Measurements from ENCODE around the gene FOXS1. TPM values are rescaled to one million over a fixed set of nuclear protein-coding genes. Genes with fewer than 3 reads are reported as not detected.

Gene FOXS1
- total RNA-seq, 2 experiments from 2014 or later, result not detected

DNA sequence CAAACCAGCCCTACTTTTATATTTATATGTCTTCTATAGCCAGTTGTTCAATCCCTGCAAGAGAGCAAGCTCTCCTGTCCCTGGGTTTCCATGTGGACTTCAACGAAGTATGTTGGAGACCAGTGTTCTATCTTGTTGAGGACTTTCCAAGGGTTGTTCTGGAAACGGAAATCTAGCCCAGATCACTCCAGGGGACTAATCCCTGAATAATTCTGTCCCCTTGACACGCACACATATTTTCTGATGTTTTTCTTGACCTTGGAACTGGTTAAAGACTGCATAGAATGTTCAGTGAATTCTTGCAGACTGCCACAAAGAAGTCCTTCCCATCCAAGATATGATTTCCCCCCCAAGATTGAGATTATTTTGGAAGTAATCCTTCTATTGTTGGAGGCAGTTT, 35.7 kb downstream of the FOXS1 start:
- no peak overlapping the region for H3K27ac ChIP-seq (ENCODE audit: low read depth, low read length, poor library complexity, severe bottlenecking)
- H4K20me1 ChIP-seq (ENCODE audit: insufficient read depth, low read length), result no peaks in the 10 kb centered on the region
- BruUV-seq (replicated peaks), result no TSS peak
- H3K36me3 ChIP-seq (ENCODE audit: insufficient read depth, low read length), result peaks cover 35% of the 10 kb centered on the region
- no peak overlapping the region for H3K4me2 ChIP-seq (ENCODE audit: low read length)
- ChIA-PET POLR2A (interaction anchor here (1.1 to 1.4 kb wide), 2 partner anchors 27 to 45 kb away, joined by 4 read pairs; no protein-coding TSS in a partner anchor), CTCF (ENCODE audit: unreplicated experiment) (no interaction called here)
- TF ChIP-seq EZH2phosphoT487 (IDR thresholded peaks at IDR 0.05; ENCODE audit: borderline replicate concordance, low read depth, low read length), result no peak
- TF ChIP-seq, protein P1, sequence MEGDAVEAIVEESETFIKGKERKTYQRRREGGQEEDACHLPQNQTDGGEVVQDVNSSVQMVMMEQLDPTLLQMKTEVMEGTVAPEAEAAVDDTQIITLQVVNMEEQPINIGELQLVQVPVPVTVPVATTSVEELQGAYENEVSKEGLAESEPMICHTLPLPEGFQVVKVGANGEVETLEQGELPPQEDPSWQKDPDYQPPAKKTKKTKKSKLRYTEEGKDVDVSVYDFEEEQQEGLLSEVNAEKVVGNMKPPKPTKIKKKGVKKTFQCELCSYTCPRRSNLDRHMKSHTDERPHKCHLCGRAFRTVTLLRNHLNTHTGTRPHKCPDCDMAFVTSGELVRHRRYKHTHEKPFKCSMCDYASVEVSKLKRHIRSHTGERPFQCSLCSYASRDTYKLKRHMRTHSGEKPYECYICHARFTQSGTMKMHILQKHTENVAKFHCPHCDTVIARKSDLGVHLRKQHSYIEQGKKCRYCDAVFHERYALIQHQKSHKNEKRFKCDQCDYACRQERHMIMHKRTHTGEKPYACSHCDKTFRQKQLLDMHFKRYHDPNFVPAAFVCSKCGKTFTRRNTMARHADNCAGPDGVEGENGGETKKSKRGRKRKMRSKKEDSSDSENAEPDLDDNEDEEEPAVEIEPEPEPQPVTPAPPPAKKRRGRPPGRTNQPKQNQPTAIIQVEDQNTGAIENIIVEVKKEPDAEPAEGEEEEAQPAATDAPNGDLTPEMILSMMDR (conservative IDR thresholded peaks at IDR 0.05; ENCODE audit: low read length), result no peak
- no peaks in the 10 kb centered on the region for H3K79me2 ChIP-seq (ENCODE audit: insufficient read depth, low read depth, low read length)
- H3K4me3 ChIP-seq (ENCODE audit: low read depth, low read length, poor library complexity, severe bottlenecking), result no peak overlapping the region
- H3K9me3 ChIP-seq (ENCODE audit: low read length), result no peaks in the 10 kb centered on the region
- no peaks in the 10 kb centered on the region for H3K9me2 ChIP-seq (ENCODE audit: insufficient read depth, low read length)
- no peak overlapping the region for H2AFZ ChIP-seq (ENCODE audit: low read length)
- intact Hi-C loops (cut with micrococcal nuclease; ENCODE audit: unreplicated experiment), result no loop called here
- H3K4me1 ChIP-seq (ENCODE audit: insufficient read depth, low read length, poor library complexity, severe bottlenecking), result no peaks in the 10 kb centered on the region
- no peak for DNase-seq (ENCODE audit: low spot score)

DNA sequence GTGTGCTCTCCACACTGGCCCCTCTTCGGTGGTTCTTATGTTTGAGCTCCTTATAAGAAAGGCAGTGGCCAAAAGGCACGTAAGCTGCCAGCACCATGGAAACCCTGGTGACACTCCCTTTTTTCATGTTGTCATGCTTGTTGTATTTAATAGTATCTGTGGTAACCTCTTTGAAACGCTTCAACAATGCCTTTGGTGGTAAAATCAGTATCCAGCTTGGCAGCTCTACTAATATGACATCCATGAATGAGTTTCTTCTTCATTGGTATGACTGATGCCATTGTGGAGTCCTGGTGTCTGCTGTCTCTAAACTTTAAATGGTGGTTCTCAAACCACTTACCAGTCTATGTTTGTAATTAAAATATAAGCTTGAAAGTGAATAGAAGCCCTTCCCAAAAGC, 36.9 kb downstream of the FOXS1 start:
- BruUV-seq (replicated peaks), result no TSS peak
- TF ChIP-seq, protein P1 (conservative IDR thresholded peaks at IDR 0.05; ENCODE audit: low read length), result no peak
- no peak for TF ChIP-seq EZH2phosphoT487 (IDR thresholded peaks at IDR 0.05; ENCODE audit: borderline replicate concordance, low read depth, low read length)
- Histone ChIP-seq H3K79me2 (ENCODE audit: insufficient read depth, low read depth, low read length) (no peaks in the 10 kb centered on the region), H3K36me3 (ENCODE audit: insufficient read depth, low read length) (peaks cover 47% of the 10 kb centered on the region), H3K27ac (ENCODE audit: low read depth, low read length, poor library complexity, severe bottlenecking) (no peak overlapping the region), H3K4me3 (ENCODE audit: low read depth, low read length, poor library complexity, severe bottlenecking) (no peak overlapping the region), H4K20me1 (ENCODE audit: insufficient read depth, low read length) (no peaks in the 10 kb centered on the region), H3K4me1 (ENCODE audit: insufficient read depth, low read length, poor library complexity, severe bottlenecking) (no peaks in the 10 kb centered on the region), H2AFZ (ENCODE audit: low read length) (no peak overlapping the region), H3K4me2 (ENCODE audit: low read length) (no peak overlapping the region), H3K9me3 (ENCODE audit: low read length) (no peaks in the 10 kb centered on the region), H3K9me2 (ENCODE audit: insufficient read depth, low read length) (no peaks in the 10 kb centered on the region)
- no peak for DNase-seq (ENCODE audit: low spot score)
- CTCF ChIA-PET (ENCODE audit: unreplicated experiment), result no interaction called here
- intact Hi-C loops (cut with micrococcal nuclease; ENCODE audit: unreplicated experiment), result no loop called here
- POLR2A ChIA-PET, result interaction anchor here (1.1 to 1.3 kb wide), 2 partner anchors 9 to 26 kb away, joined by 3 to 4 read pairs; no protein-coding TSS in a partner anchor

DNA sequence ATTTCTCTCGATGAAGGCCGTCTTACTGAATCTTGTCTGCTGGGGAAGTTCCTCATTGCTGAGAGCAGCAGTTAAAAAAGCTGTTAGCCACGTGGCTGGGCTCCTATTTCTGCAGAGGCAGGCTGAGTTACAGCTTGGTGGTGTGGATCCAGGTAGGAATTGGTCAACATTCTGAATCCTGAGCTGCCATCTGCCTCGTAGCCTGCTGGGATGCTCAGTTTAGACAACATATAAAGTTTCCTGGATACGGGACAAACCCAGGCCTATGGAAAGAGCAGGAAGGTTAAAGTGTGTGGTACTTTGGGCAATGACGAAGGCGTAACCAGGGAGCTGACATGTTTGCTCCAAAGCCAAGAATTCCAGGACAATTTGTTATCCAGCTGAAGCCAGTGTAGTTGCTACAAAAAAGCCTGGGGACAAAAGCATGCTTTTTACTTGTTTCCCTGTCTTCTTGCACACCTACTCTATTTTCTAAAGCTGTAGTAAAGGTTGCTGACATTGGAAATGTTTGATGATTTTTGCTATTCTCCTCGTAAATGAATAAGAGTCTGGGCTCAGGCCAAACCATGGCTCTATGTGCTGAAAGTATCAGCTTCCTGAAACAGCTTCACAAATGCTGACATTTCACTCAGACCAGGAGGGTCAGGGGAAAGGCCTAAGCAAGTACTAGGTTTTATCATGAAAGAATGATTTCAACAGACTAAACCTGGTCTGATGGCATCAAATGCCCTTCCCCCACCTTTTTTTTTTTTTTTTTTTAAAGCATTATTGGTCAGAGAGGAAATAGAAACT, 38.6 kb downstream of the FOXS1 start:
- BruUV-seq (replicated peaks), result no TSS peak

More for the DNA sequence above, 38.6 kb downstream of the FOXS1 start:
- Histone ChIP-seq H3K27ac (ENCODE audit: low read depth, low read length, poor library complexity, severe bottlenecking) (no peak overlapping the region), H2AFZ (ENCODE audit: low read length) (no peak overlapping the region), H3K9me2 (ENCODE audit: insufficient read depth, low read length) (no peaks in the 10 kb centered on the region), H3K4me3 (ENCODE audit: low read depth, low read length, poor library complexity, severe bottlenecking) (no peak overlapping the region), H3K9me3 (ENCODE audit: low read length) (no peaks in the 10 kb centered on the region), H3K36me3 (ENCODE audit: insufficient read depth, low read length) (peaks cover 64% of the 10 kb centered on the region), H4K20me1 (ENCODE audit: insufficient read depth, low read length) (no peaks in the 10 kb centered on the region), H3K79me2 (ENCODE audit: insufficient read depth, low read depth, low read length) (no peaks in the 10 kb centered on the region), H3K4me2 (ENCODE audit: low read length) (no peak overlapping the region), H3K4me1 (ENCODE audit: insufficient read depth, low read length, poor library complexity, severe bottlenecking) (no peaks in the 10 kb centered on the region)
- CTCF ChIA-PET (ENCODE audit: unreplicated experiment), result no interaction called here
- TF ChIP-seq, protein P1 (conservative IDR thresholded peaks at IDR 0.05; ENCODE audit: low read length), result no peak
- no peak for TF ChIP-seq EZH2phosphoT487 (IDR thresholded peaks at IDR 0.05; ENCODE audit: borderline replicate concordance, low read depth, low read length)
- DNase-seq (ENCODE audit: low spot score), result no peak
- intact Hi-C loops (cut with micrococcal nuclease; ENCODE audit: unreplicated experiment), result no loop called here
- POLR2A ChIA-PET, result interaction anchor here (0.5 to 0.7 kb wide), 5 partner anchors 48 to 464 kb away, joined by 3 to 4 read pairs (median 3); no protein-coding TSS in a partner anchor
